Mucosa of stomach (tissue), 1 donor: ENCODE results near the gene GFPT2.

Experiments
- H3K27me3 ChIP-seq: one replicate; pipeline ENCODE4 v1.7.0; 2013; ENCODE audit warnings: mild to moderate bottlenecking, low read length; ENCODE audit not compliant: control insufficient read depth, insufficient read depth
- H3K36me3 ChIP-seq: one replicate; pipeline ENCODE4 v1.7.0; 2013; ENCODE audit warnings: low read length; ENCODE audit not compliant: control insufficient read depth, insufficient read depth
- H3K4me1 ChIP-seq: one replicate; pipeline ENCODE4 v1.7.0; 2013; ENCODE audit warnings: mild to moderate bottlenecking, low read length; ENCODE audit not compliant: control insufficient read depth, insufficient read depth
- H3K4me3 ChIP-seq: one replicate; pipeline ENCODE4 v1.7.0; 2013; ENCODE audit warnings: low read length
- H3K9ac ChIP-seq: one replicate; pipeline ENCODE4 v1.7.0; 2013; ENCODE audit warnings: mild to moderate bottlenecking, low read length, moderate library complexity
- H3K9me3 ChIP-seq: one replicate; pipeline ENCODE4 v1.7.0; 2013; ENCODE audit warnings: mild to moderate bottlenecking, low read length, moderate library complexity; ENCODE audit not compliant: control insufficient read depth
- donor health status: Pancreatic carcinoma.

The GFPT2 gene

GRCh38 chr5:180271221-180271620 lies 81.9 kb downstream of the GFPT2 start:
- H3K36me3 ChIP-seq, result no peaks in the 10 kb centered on the region

GRCh38 chr5:180259260-180259611 lies 93.9 kb downstream of the GFPT2 start:
- H3K4me1 ChIP-seq, result no peaks in the 10 kb centered on the region
- no peak overlapping the region for H3K9ac ChIP-seq
- H3K36me3 ChIP-seq, result peaks cover 7% of the 10 kb centered on the region
- H3K4me3 ChIP-seq, result no peak overlapping the region
- no peaks in the 10 kb centered on the region for H3K27me3 ChIP-seq
- peaks cover 73% of the 10 kb centered on the region for H3K9me3 ChIP-seq

More at GRCh38 chr5:180271221-180271620, 81.9 kb downstream of the GFPT2 start:
- Histone ChIP-seq H3K27me3 (no peaks in the 10 kb centered on the region), H3K4me1 (no peaks in the 10 kb centered on the region), H3K9me3 (no peaks in the 10 kb centered on the region), H3K4me3 (no peak overlapping the region), H3K9ac (no peak overlapping the region)

- H3K4me3 ChIP-seq, result no peak overlapping the region
- peaks cover 42% of the 10 kb centered on the region for H3K9me3 ChIP-seq
- no peak overlapping the region for H3K9ac ChIP-seq
- no peaks in the 10 kb centered on the region for H3K4me1 ChIP-seq
- H3K36me3 ChIP-seq, result no peaks in the 10 kb centered on the region
- H3K27me3 ChIP-seq, result no peaks in the 10 kb centered on the region
Measured at GRCh38 chr5:180253036-180253824, 99.9 kb downstream of the GFPT2 start.

- Histone ChIP-seq H3K27me3 (no peaks in the 10 kb centered on the region), H3K9ac (no peak overlapping the region), H3K9me3 (peaks cover 28% of the 10 kb centered on the region), H3K4me3 (no peak overlapping the region), H3K4me1 (no peaks in the 10 kb centered on the region), H3K36me3 (peaks cover 5% of the 10 kb centered on the region)
Measured at GRCh38 chr5:180251887-180252286, 101.2 kb downstream of the GFPT2 start.

GRCh38 chr5:180251141-180251540 lies 102.0 kb downstream of the GFPT2 start:
- Histone ChIP-seq H3K4me1 (no peaks in the 10 kb centered on the region), H3K9me3 (peaks cover 21% of the 10 kb centered on the region), H3K36me3 (peaks cover 5% of the 10 kb centered on the region)

More at GRCh38 chr5:180251141-180251540, 102.0 kb downstream of the GFPT2 start:
- H3K4me3 ChIP-seq, result no peak overlapping the region
- H3K9ac ChIP-seq, result no peak overlapping the region
- no peaks in the 10 kb centered on the region for H3K27me3 ChIP-seq
